ENCODE results near the gene WDR89.
"Not testable (repeated sequence)": the region's sequence is repeated elsewhere in the genome, so short reads cannot be mapped to it uniquely, and the experiment has no call there.

WDR89 gene

GRCh38 chr14:63673255-63673654, 31.6 kb upstream of the WDR89 start:
- Histone ChIP-seq H3K27me3 (ENCODE audit: control insufficient read depth in 5 of 5, insufficient read depth in 4 of 5, low read length in 5 of 5) (no peaks in the 10 kb centered on the region), H3K4me1 (ENCODE audit: control insufficient read depth in 5 of 5, insufficient read depth in 5 of 5, low read length in 5 of 5) (no peaks in the 10 kb centered on the region), H3K9me3 (ENCODE audit: control insufficient read depth in 5 of 5, low read length in 5 of 5) (no peaks in the 10 kb centered on the region), H3K27ac (ENCODE audit: low read depth, low read length) (no peak overlapping the region), H3K36me3 (ENCODE audit: control insufficient read depth in 5 of 5, insufficient read depth in 5 of 5, low read length in 5 of 5) (peaks cover 5 to 11% (median 8%) of the 10 kb centered on the region in 5 donors), H3K9ac (ENCODE audit: low read length in 5 of 5) (no peak overlapping the region), H3K4me3 (ENCODE audit: low read depth in 1 of 5, low read length in 5 of 5) (no peak overlapping the region)

- Histone ChIP-seq H3K27ac (ENCODE audit: low read depth, low read length) (no peak overlapping the region), H3K36me3 (ENCODE audit: control insufficient read depth in 5 of 5, insufficient read depth in 5 of 5, low read length in 5 of 5) (peaks cover 0 to 8% (median 6%) of the 10 kb centered on the region in 5 donors), H3K27me3 (ENCODE audit: control insufficient read depth in 5 of 5, insufficient read depth in 4 of 5, low read length in 5 of 5) (no peaks in the 10 kb centered on the region), H3K9me3 (ENCODE audit: control insufficient read depth in 5 of 5, low read length in 5 of 5) (no peaks in the 10 kb centered on the region), H3K4me1 (ENCODE audit: control insufficient read depth in 5 of 5, insufficient read depth in 5 of 5, low read length in 5 of 5) (no peaks in the 10 kb centered on the region), H3K4me3 (ENCODE audit: low read depth in 1 of 5, low read length in 5 of 5) (no peak overlapping the region), H3K9ac (ENCODE audit: low read length in 5 of 5) (no peak overlapping the region)
Measured at GRCh38 chr14:63672417-63673180, 30.9 kb upstream of the WDR89 start.

GRCh38 chr14:63671987-63672386, 30.3 kb upstream of the WDR89 start:
- no peaks in the 10 kb centered on the region for H3K27me3 ChIP-seq (ENCODE audit: control insufficient read depth in 5 of 5, insufficient read depth in 4 of 5, low read length in 5 of 5)
- no peaks in the 10 kb centered on the region for H3K4me1 ChIP-seq (ENCODE audit: control insufficient read depth in 5 of 5, insufficient read depth in 5 of 5, low read length in 5 of 5)
- H3K9ac ChIP-seq (ENCODE audit: low read length in 5 of 5): no peak overlapping the region
- peaks cover 0 to 5% (median 2%) of the 10 kb centered on the region in 5 donors for H3K36me3 ChIP-seq (ENCODE audit: control insufficient read depth in 5 of 5, insufficient read depth in 5 of 5, low read length in 5 of 5)
- H3K9me3 ChIP-seq (ENCODE audit: control insufficient read depth in 5 of 5, low read length in 5 of 5): no peaks in the 10 kb centered on the region
- no peak overlapping the region for H3K27ac ChIP-seq (ENCODE audit: low read depth, low read length)
- no peak overlapping the region for H3K4me3 ChIP-seq (ENCODE audit: low read depth in 1 of 5, low read length in 5 of 5)

- Histone ChIP-seq H3K9me3 (ENCODE audit: control insufficient read depth in 5 of 5, low read length in 5 of 5) (no peaks in the 10 kb centered on the region), H3K4me1 (ENCODE audit: control insufficient read depth in 5 of 5, insufficient read depth in 5 of 5, low read length in 5 of 5) (no peaks in the 10 kb centered on the region), H3K36me3 (ENCODE audit: control insufficient read depth in 5 of 5, insufficient read depth in 5 of 5, low read length in 5 of 5) (no peaks in the 10 kb centered on the region), H3K4me3 (ENCODE audit: low read depth in 1 of 5, low read length in 5 of 5) (no peak overlapping the region), H3K27ac (ENCODE audit: low read depth, low read length) (no peak overlapping the region), H3K27me3 (ENCODE audit: control insufficient read depth in 5 of 5, insufficient read depth in 4 of 5, low read length in 5 of 5) (no peaks in the 10 kb centered on the region), H3K9ac (ENCODE audit: low read length in 5 of 5) (no peak overlapping the region)
Measured at GRCh38 chr14:63670692-63671091, 29.0 kb upstream of the WDR89 start.

- Histone ChIP-seq H3K9me3 (ENCODE audit: control insufficient read depth in 5 of 5, low read length in 5 of 5) (no peaks in the 10 kb centered on the region), H3K27me3 (ENCODE audit: control insufficient read depth in 5 of 5, insufficient read depth in 4 of 5, low read length in 5 of 5) (no peaks in the 10 kb centered on the region), H3K27ac (ENCODE audit: low read depth, low read length) (no peak overlapping the region), H3K36me3 (ENCODE audit: control insufficient read depth in 5 of 5, insufficient read depth in 5 of 5, low read length in 5 of 5) (no peaks in the 10 kb centered on the region), H3K4me1 (ENCODE audit: control insufficient read depth in 5 of 5, insufficient read depth in 5 of 5, low read length in 5 of 5) (no peaks in the 10 kb centered on the region), H3K4me3 (ENCODE audit: low read depth in 1 of 5, low read length in 5 of 5) (no peak overlapping the region), H3K9ac (ENCODE audit: low read length in 5 of 5) (no peak overlapping the region)
Measured at GRCh38 chr14:63666335-63666734, 24.7 kb upstream of the WDR89 start.

GRCh38 chr14:63663428-63664341, 22.0 kb upstream of the WDR89 start:
- Histone ChIP-seq H3K27ac (ENCODE audit: low read depth, low read length) (no peak overlapping the region), H3K9me3 (ENCODE audit: control insufficient read depth in 5 of 5, low read length in 5 of 5) (no peaks in the 10 kb centered on the region), H3K4me1 (ENCODE audit: control insufficient read depth in 5 of 5, insufficient read depth in 5 of 5, low read length in 5 of 5) (peaks cover 0 to 3% (median 0%) of the 10 kb centered on the region in 5 donors), H3K27me3 (ENCODE audit: control insufficient read depth in 5 of 5, insufficient read depth in 4 of 5, low read length in 5 of 5) (no peaks in the 10 kb centered on the region), H3K36me3 (ENCODE audit: control insufficient read depth in 5 of 5, insufficient read depth in 5 of 5, low read length in 5 of 5) (no peaks in the 10 kb centered on the region), H3K9ac (ENCODE audit: low read length in 5 of 5) (no peak overlapping the region), H3K4me3 (ENCODE audit: low read depth in 1 of 5, low read length in 5 of 5) (no peak overlapping the region)

GRCh38 chr14:63662776-63663175, 21.1 kb upstream of the WDR89 start:
- H3K27me3 ChIP-seq (ENCODE audit: control insufficient read depth in 5 of 5, insufficient read depth in 4 of 5, low read length in 5 of 5): no peaks in the 10 kb centered on the region
- peaks cover 0 to 3% (median 0%) of the 10 kb centered on the region in 5 donors for H3K4me1 ChIP-seq (ENCODE audit: control insufficient read depth in 5 of 5, insufficient read depth in 5 of 5, low read length in 5 of 5)
- H3K4me3 ChIP-seq (ENCODE audit: low read depth in 1 of 5, low read length in 5 of 5): no peak overlapping the region
- no peak overlapping the region for H3K9ac ChIP-seq (ENCODE audit: low read length in 5 of 5)
- no peaks in the 10 kb centered on the region for H3K9me3 ChIP-seq (ENCODE audit: control insufficient read depth in 5 of 5, low read length in 5 of 5)
- no peaks in the 10 kb centered on the region for H3K36me3 ChIP-seq (ENCODE audit: control insufficient read depth in 5 of 5, insufficient read depth in 5 of 5, low read length in 5 of 5)
- no peak overlapping the region for H3K27ac ChIP-seq (ENCODE audit: low read depth, low read length)

GRCh38 chr14:63661881-63662280, 20.2 kb upstream of the WDR89 start:
- H3K4me1 ChIP-seq (ENCODE audit: control insufficient read depth in 5 of 5, insufficient read depth in 5 of 5, low read length in 5 of 5); H3K36me3 ChIP-seq (ENCODE audit: control insufficient read depth in 5 of 5, insufficient read depth in 5 of 5, low read length in 5 of 5); H3K9ac ChIP-seq (ENCODE audit: low read length in 5 of 5); H3K27me3 ChIP-seq (ENCODE audit: control insufficient read depth in 5 of 5, insufficient read depth in 4 of 5, low read length in 5 of 5); H3K4me3 ChIP-seq (ENCODE audit: low read depth in 1 of 5, low read length in 5 of 5); H3K9me3 ChIP-seq (ENCODE audit: control insufficient read depth in 5 of 5, low read length in 5 of 5); H3K27ac ChIP-seq (ENCODE audit: low read depth, low read length): not testable (repeated sequence)

GRCh38 chr14:63659726-63660125, 18.1 kb upstream of the WDR89 start:
- Histone ChIP-seq H3K9ac (ENCODE audit: low read length in 5 of 5) (no peak overlapping the region), H3K4me3 (ENCODE audit: low read depth in 1 of 5, low read length in 5 of 5) (no peak overlapping the region), H3K4me1 (ENCODE audit: control insufficient read depth in 5 of 5, insufficient read depth in 5 of 5, low read length in 5 of 5) (peaks cover 0 to 3% (median 0%) of the 10 kb centered on the region in 5 donors), H3K36me3 (ENCODE audit: control insufficient read depth in 5 of 5, insufficient read depth in 5 of 5, low read length in 5 of 5) (no peaks in the 10 kb centered on the region), H3K27me3 (ENCODE audit: control insufficient read depth in 5 of 5, insufficient read depth in 4 of 5, low read length in 5 of 5) (no peaks in the 10 kb centered on the region), H3K27ac (ENCODE audit: low read depth, low read length) (no peak overlapping the region), H3K9me3 (ENCODE audit: control insufficient read depth in 5 of 5, low read length in 5 of 5) (no peaks in the 10 kb centered on the region)

- no peaks in the 10 kb centered on the region for H3K27me3 ChIP-seq (ENCODE audit: control insufficient read depth in 5 of 5, insufficient read depth in 4 of 5, low read length in 5 of 5)
- no peak overlapping the region for H3K4me3 ChIP-seq (ENCODE audit: low read depth in 1 of 5, low read length in 5 of 5)
- H3K9me3 ChIP-seq (ENCODE audit: control insufficient read depth in 5 of 5, low read length in 5 of 5): no peaks in the 10 kb centered on the region
- no peak overlapping the region for H3K9ac ChIP-seq (ENCODE audit: low read length in 5 of 5)
- no peak overlapping the region for H3K27ac ChIP-seq (ENCODE audit: low read depth, low read length)
- H3K36me3 ChIP-seq (ENCODE audit: control insufficient read depth in 5 of 5, insufficient read depth in 5 of 5, low read length in 5 of 5): no peaks in the 10 kb centered on the region
- peaks cover 0 to 3% (median 0%) of the 10 kb centered on the region in 5 donors for H3K4me1 ChIP-seq (ENCODE audit: control insufficient read depth in 5 of 5, insufficient read depth in 5 of 5, low read length in 5 of 5)
Measured at GRCh38 chr14:63656194-63656593, 14.5 kb upstream of the WDR89 start.

All from subcutaneous abdominal adipose tissue (tissue), 5 donors.